NCI-H2107 treated with DMSO at 0.1 percent for 48 hours (cell line): ENCODE results near the gene CAPN13.

Experiments
- DNase-seq: peaks from one replicate; lab custom pipeline; 2025; ENCODE audit not compliant: unreplicated experiment; lab: John Stamatoyannopoulos, UW

The CAPN13 gene

GRCh38 chr2:30730736-30731647 lies 76.3 kb downstream of the CAPN13 start:
- DNase-seq = no peak

GRCh38 chr2:30729031-30729430 lies 78.2 kb downstream of the CAPN13 start:
- no peak for DNase-seq

GRCh38 chr2:30722936-30723725 lies 84.1 kb downstream of the CAPN13 start:
- no peak for DNase-seq

- DNase-seq = no peak
Measured at GRCh38 chr2:30721668-30722647, 85.3 kb downstream of the CAPN13 start.

- DNase-seq = no peak
Measured at GRCh38 chr2:30721241-30721640, 86.0 kb downstream of the CAPN13 start.

- no peak for DNase-seq
Measured at GRCh38 chr2:30717081-30717650, 90.1 kb downstream of the CAPN13 start.

GRCh38 chr2:30716123-30716900 lies 90.9 kb downstream of the CAPN13 start:
- DNase-seq = no peak

GRCh38 chr2:30714811-30715709 lies 92.2 kb downstream of the CAPN13 start:
- no peak for DNase-seq

GRCh38 chr2:30713698-30714097 lies 93.5 kb downstream of the CAPN13 start:
- no peak for DNase-seq

- peak; percentile 76 for DNase-seq
Measured at GRCh38 chr2:30711646-30712085, 95.6 kb downstream of the CAPN13 start.

GRCh38 chr2:30710461-30710860 lies 96.8 kb downstream of the CAPN13 start:
- DNase-seq = no peak

GRCh38 chr2:30710016-30710415 lies 97.2 kb downstream of the CAPN13 start:
- DNase-seq = no peak

- no peak for DNase-seq
Measured at GRCh38 chr2:30709516-30709915, 97.7 kb downstream of the CAPN13 start.

- DNase-seq = no peak
Measured at GRCh38 chr2:30708491-30709290, 98.6 kb downstream of the CAPN13 start.

- DNase-seq = no peak
Measured at GRCh38 chr2:30707304-30707903, 99.8 kb downstream of the CAPN13 start.

- DNase-seq = peak; percentile 31
Measured at GRCh38 chr2:30706534-30707303, 100.5 kb downstream of the CAPN13 start.
